NAMALWA (cell line): Measurements from ENCODE around the gene NF1.
"Not testable (repeated sequence)": the region's sequence is repeated elsewhere in the genome, so short reads cannot be mapped to it uniquely, and the experiment has no call there.

Experiments used
- DNase-seq: peaks from one replicate; pipeline ENCODE4 v3.0.0-alpha.2; 2015; ENCODE audit warnings: low spot score

Gene NF1

GRCh38 chr17:31260151-31260550, 165.4 kb downstream of the NF1 start:
- DNase-seq, result no peak

GRCh38 chr17:31261601-31262000, 166.8 kb downstream of the NF1 start:
- no peak for DNase-seq

GRCh38 chr17:31262923-31263322, 168.1 kb downstream of the NF1 start:
- DNase-seq, result not testable (repeated sequence)

GRCh38 chr17:31266042-31266441, 171.3 kb downstream of the NF1 start:
- DNase-seq, result peak; percentile 39

- no peak for DNase-seq
Observed at GRCh38 chr17:31269036-31269577, 174.3 kb downstream of the NF1 start.

GRCh38 chr17:31269578-31269983, 174.8 kb downstream of the NF1 start:
- DNase-seq, result no peak

- no peak for DNase-seq
Observed at GRCh38 chr17:31272236-31272635, 177.5 kb downstream of the NF1 start.

- no peak for DNase-seq
Observed at GRCh38 chr17:31272803-31273202, 178.0 kb downstream of the NF1 start.

- no peak for DNase-seq
Observed at GRCh38 chr17:31273516-31273915, 178.7 kb downstream of the NF1 start.

GRCh38 chr17:31274252-31274651, 179.5 kb downstream of the NF1 start:
- no peak for DNase-seq

- DNase-seq, result no peak
Observed at GRCh38 chr17:31275116-31275515, 180.3 kb downstream of the NF1 start.

GRCh38 chr17:31279401-31279800, 184.6 kb downstream of the NF1 start:
- DNase-seq, result no peak

- DNase-seq, result no peak
Observed at GRCh38 chr17:31281061-31281460, 186.3 kb downstream of the NF1 start.

- no peak for DNase-seq
Observed at GRCh38 chr17:31283841-31284240, 189.1 kb downstream of the NF1 start.

GRCh38 chr17:31286587-31286986, 191.8 kb downstream of the NF1 start:
- no peak for DNase-seq

GRCh38 chr17:31287932-31288331, 193.2 kb downstream of the NF1 start:
- not testable (repeated sequence) for DNase-seq

- no peak for DNase-seq
Observed at GRCh38 chr17:31289790-31290189, 195.0 kb downstream of the NF1 start.

- no peak for DNase-seq
Observed at GRCh38 chr17:31291820-31292219, 197.0 kb downstream of the NF1 start.

- DNase-seq, result no peak
Observed at GRCh38 chr17:31293581-31293980, 198.8 kb downstream of the NF1 start.

GRCh38 chr17:31294231-31294630, 199.5 kb downstream of the NF1 start:
- DNase-seq, result no peak

- DNase-seq, result no peak
Observed at GRCh38 chr17:31294820-31295488, 200.2 kb downstream of the NF1 start.

GRCh38 chr17:31295489-31295871, 200.7 kb downstream of the NF1 start:
- no peak for DNase-seq

- DNase-seq, result no peak
Observed at GRCh38 chr17:31296142-31296541, 201.4 kb downstream of the NF1 start.

- DNase-seq, result no peak
Observed at GRCh38 chr17:31297090-31297489, 202.3 kb downstream of the NF1 start, which contains the start of gene OMG. Gene OMG, minus strand, starts transcription at chr17:31297239. Its CDS starts 908 bp downstream, at chr17:31296331.
